Skeletal muscle tissue (tissue), 4 donors: Measurements from ENCODE around the gene CHRND. TPM values are rescaled to one million over a fixed set of nuclear protein-coding genes. Genes with fewer than 3 reads are reported as not detected.
"Not testable (repeated sequence)": the region's sequence is repeated elsewhere in the genome, so short reads cannot be mapped to it uniquely, and the experiment has no call there.

ENCODE experiments used
- H3K27ac ChIP-seq: one replicate; pipeline ENCODE4 v1.7.0; 2013; ENCODE audit warnings: mild to moderate bottlenecking, low read depth, low read length, inconsistent platforms
- H3K27me3 ChIP-seq, 3 donors: one replicate each; pipeline ENCODE4 v1.7.0; 2013; ENCODE audit warnings: low read length in 3 of 3; ENCODE audit not compliant: control insufficient read depth in 3 of 3, insufficient read depth in 3 of 3
- H3K36me3 ChIP-seq, 3 donors: one replicate each; pipeline ENCODE4 v1.7.0; 2013; ENCODE audit warnings: low read length in 3 of 3; ENCODE audit not compliant: control insufficient read depth in 3 of 3, insufficient read depth in 3 of 3
- H3K4me1 ChIP-seq, 3 donors: one replicate each; pipeline ENCODE4 v1.7.0; 2013; ENCODE audit warnings: low read length in 3 of 3, mild to moderate bottlenecking in 3 of 3; ENCODE audit not compliant: control insufficient read depth in 3 of 3, insufficient read depth in 3 of 3
- H3K4me3 ChIP-seq, 3 donors: one replicate each; pipeline ENCODE4 v1.7.0; 2013; ENCODE audit warnings: low read length in 3 of 3
- H3K9ac ChIP-seq, 3 donors: one replicate each; pipeline ENCODE4 v1.7.0; 2013; ENCODE audit warnings: low read length in 3 of 3, mild to moderate bottlenecking in 3 of 3, moderate library complexity in 2 of 3, low read depth in 1 of 3
- H3K9me3 ChIP-seq, 3 donors: one replicate each; pipeline ENCODE4 v1.7.0; 2013; ENCODE audit warnings: low read length in 3 of 3; ENCODE audit not compliant: control insufficient read depth in 3 of 3
- total RNA-seq: library from RNA; depleted of rRNA; stranded (reverse); fragments of >200 nt; gene quantifications from one replicate; pipeline ENCODE4 v1.2.3, GENCODE V29; 2014
- donor health status: Osteomylitis.

The CHRND gene
- total RNA-seq, 1 donor from 2014 or later = 32.9 TPM

GRCh38 chr2:232525199-232525598 is 761 bp upstream of the CHRND start:
- Histone ChIP-seq H3K27ac (peak overlapping the region; percentile 83), H3K27me3 (peaks cover 10 to 21% (median 10%) of the 10 kb centered on the region in 3 donors), H3K9me3 (no peaks in the 10 kb centered on the region), H3K9ac (peak overlapping the region; percentile 75 to 88 (median 86)), H3K36me3 (no peaks in the 10 kb centered on the region), H3K4me1 (peaks cover 56 to 71% (median 64%) of the 10 kb centered on the region in 3 donors), H3K4me3 (no peak overlapping the region)

GRCh38 chr2:232526372-232526941 is 497 bp downstream of the CHRND start:
- Histone ChIP-seq H3K9ac (peak overlapping the region; percentile 76 to 85 (median 83)), H3K9me3 (no peaks in the 10 kb centered on the region), H3K4me3 (peak overlapping the region; percentile 66 to 77 (median 72)), H3K4me1 (peaks cover 61 to 75% (median 68%) of the 10 kb centered on the region in 3 donors), H3K27me3 (peaks cover 8 to 26% (median 10%) of the 10 kb centered on the region in 3 donors), H3K36me3 (peaks cover 0 to 4% (median 3%) of the 10 kb centered on the region in 3 donors), H3K27ac (peak overlapping the region; percentile 95)

GRCh38 chr2:232527905-232528470 is 2.0 kb downstream of the CHRND start:
- H3K4me1 ChIP-seq = peaks cover 59 to 69% (median 60%) of the 10 kb centered on the region in 3 donors
- peak overlapping the region; percentile 79 for H3K27ac ChIP-seq
- peak overlapping the region in 2 of 3 donors; percentile 5 to 56 for H3K4me3 ChIP-seq
- H3K9me3 ChIP-seq = no peaks in the 10 kb centered on the region
- peaks cover 2 to 22% (median 8%) of the 10 kb centered on the region in 3 donors for H3K27me3 ChIP-seq
- peak overlapping the region; percentile 40 to 74 (median 43) for H3K9ac ChIP-seq
- H3K36me3 ChIP-seq = peaks cover 0 to 6% (median 3%) of the 10 kb centered on the region in 3 donors

- H3K4me1 ChIP-seq = peaks cover 53 to 60% (median 54%) of the 10 kb centered on the region in 3 donors
- peaks cover under 1 to 13% (median 2%) of the 10 kb centered on the region in 3 donors for H3K27me3 ChIP-seq
- H3K27ac ChIP-seq = peak overlapping the region; percentile 79
- H3K4me3 ChIP-seq = peak overlapping the region; percentile 14 to 56 (median 27)
- no peaks in the 10 kb centered on the region for H3K9me3 ChIP-seq
- peak overlapping the region; percentile 40 to 74 (median 63) for H3K9ac ChIP-seq
- peaks cover 3 to 6% (median 4%) of the 10 kb centered on the region in 3 donors for H3K36me3 ChIP-seq
Measured at GRCh38 chr2:232528746-232529460, 2.9 kb downstream of the CHRND start.

GRCh38 chr2:232529806-232530547 is 4.0 kb downstream of the CHRND start:
- Histone ChIP-seq H3K27me3 (peaks cover 0 to 4% (median 2%) of the 10 kb centered on the region in 3 donors), H3K36me3 (peaks cover 8 to 11% (median 10%) of the 10 kb centered on the region in 3 donors), H3K9me3 (no peaks in the 10 kb centered on the region), H3K4me1 (peaks cover 47 to 50% (median 47%) of the 10 kb centered on the region in 3 donors), H3K27ac (peak overlapping the region; percentile 79), H3K9ac (peak overlapping the region in 2 of 3 donors; percentile 10 to 74), H3K4me3 (no peak overlapping the region)

GRCh38 chr2:232530626-232531260 is 4.8 kb downstream of the CHRND start:
- Histone ChIP-seq H3K27ac (no peak overlapping the region), H3K4me1 (peaks cover 40 to 45% (median 40%) of the 10 kb centered on the region in 3 donors), H3K9me3 (no peaks in the 10 kb centered on the region), H3K27me3 (peaks cover 0 to 4% (median 2%) of the 10 kb centered on the region in 3 donors), H3K9ac (no peak overlapping the region), H3K36me3 (peaks cover 8 to 18% (median 17%) of the 10 kb centered on the region in 3 donors), H3K4me3 (no peak overlapping the region)

- Histone ChIP-seq H3K4me1 (peaks cover 30 to 38% (median 35%) of the 10 kb centered on the region in 3 donors), H3K4me3 (no peak overlapping the region), H3K9ac (peak overlapping the region in 1 of 3 donors; percentile 40), H3K27me3 (peaks cover 0 to 4% (median 0%) of the 10 kb centered on the region in 3 donors), H3K27ac (no peak overlapping the region), H3K36me3 (peaks cover 8 to 26% (median 21%) of the 10 kb centered on the region in 3 donors), H3K9me3 (peaks cover 0 to 4% (median 0%) of the 10 kb centered on the region in 3 donors)
Measured at GRCh38 chr2:232532419-232532818, 6.5 kb downstream of the CHRND start.

GRCh38 chr2:232532821-232533220 is 6.9 kb downstream of the CHRND start:
- not testable (repeated sequence) for H3K9me3 ChIP-seq, H3K4me3 ChIP-seq, H3K27ac ChIP-seq, H3K27me3 ChIP-seq
- peaks cover 8 to 26% (median 21%) of the 10 kb centered on the region in 3 donors for H3K36me3 ChIP-seq
- H3K4me1 ChIP-seq = peaks cover 31 to 39% (median 37%) of the 10 kb centered on the region in 3 donors
- peak overlapping the region in 1 of 3 donors; percentile 40 for H3K9ac ChIP-seq
